Glomerular endothelial cell (primary cell): ENCODE data around the gene REPIN1. TPM values are rescaled to one million over a fixed set of nuclear protein-coding genes. Genes with fewer than 3 reads are reported as not detected.

Experiments used
- DNase-seq: peaks from one replicate; pipeline ENCODE4 v3.0.0-alpha.2; 2011; ENCODE audit warnings: low read depth, low spot score; ENCODE audit errors: extremely low read depth
- total RNA-seq: library from RNA; depleted of rRNA; stranded (reverse); fragments of >200 nt; gene quantifications from 2 replicates; pipeline ENCODE4 v1.2.3, GENCODE V29; 2015

The REPIN1 gene
- total RNA-seq, 1 donor from 2014 or later, result 182 TPM

GRCh38 chr7:150359622-150360362, 8.8 kb upstream of the REPIN1 start:
- DNase-seq, result no peak

DNA sequence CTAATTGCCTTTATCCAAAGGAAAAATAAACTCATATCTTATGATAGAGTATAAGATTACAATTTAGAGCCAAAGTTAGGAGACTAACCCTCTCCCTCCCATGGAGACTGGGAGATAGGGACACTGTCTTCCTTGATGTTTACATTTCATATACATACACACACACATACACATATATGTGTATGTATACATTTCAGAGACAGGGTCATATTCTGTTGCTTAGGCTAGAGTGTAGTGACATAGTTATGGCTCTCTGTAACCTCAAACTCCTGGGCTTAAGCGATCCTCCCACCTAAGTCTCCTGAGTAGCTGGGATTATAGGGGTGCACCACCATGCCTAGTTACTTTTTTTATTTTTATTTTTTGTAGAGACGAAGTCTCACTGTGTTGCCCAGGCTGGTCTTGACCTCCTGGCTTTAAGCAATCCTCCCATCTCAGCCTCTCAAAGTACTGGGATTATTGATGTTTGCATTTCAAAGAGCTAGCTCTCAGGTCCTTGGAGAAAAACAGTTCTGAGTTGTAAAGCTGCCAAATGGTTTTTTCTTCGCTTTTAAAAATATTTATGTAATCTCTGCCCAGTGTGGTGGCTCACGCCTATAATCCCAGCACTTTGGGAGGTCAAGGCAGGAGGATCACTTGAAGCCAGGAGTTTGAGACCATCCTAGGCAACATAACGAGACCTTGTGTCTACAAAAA, 8.1 kb upstream of the REPIN1 start:
- DNase-seq, result no peak

DNA sequence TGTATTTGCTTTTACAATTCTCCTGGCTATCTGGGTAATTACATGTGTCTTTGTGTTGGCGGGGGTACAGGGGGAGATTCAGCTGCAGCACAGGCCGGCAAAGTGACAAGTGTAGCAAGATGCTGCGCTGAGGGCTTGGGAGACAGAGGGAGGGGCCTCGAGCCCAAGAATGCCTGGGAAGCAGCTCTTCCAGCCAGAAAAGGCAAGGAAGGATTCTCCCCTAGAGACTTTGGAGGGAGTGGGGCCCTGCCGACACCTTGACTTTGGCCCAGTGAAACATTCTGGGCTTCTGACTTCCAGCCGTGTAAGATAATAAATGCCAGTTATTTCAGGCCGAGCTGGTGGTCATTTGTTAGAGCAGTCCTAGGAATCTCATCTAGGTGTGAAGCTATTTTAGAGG, 7.2 kb upstream of the REPIN1 start:
- no peak for DNase-seq

- no peak for DNase-seq
Observed at GRCh38 chr7:150361807-150362621, 6.6 kb upstream of the REPIN1 start.

DNA sequence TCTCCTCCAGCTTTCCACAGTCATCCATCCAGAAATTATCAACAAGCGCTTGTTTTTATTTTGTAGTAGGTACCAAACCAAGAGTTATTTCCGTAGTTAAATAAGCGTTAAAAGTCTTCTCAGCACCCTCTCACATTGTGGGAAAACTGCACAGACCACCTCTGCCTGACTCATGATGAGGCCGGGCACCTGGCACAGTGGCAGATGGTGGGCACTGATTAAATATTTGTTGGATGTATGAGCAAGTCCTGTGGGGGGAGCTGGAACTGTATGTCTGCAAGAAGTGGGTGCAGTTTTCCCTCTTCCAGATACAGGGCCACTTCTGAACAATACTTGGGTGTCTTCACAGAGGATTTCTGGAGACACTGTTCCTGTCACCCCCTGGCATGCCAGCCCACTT, 5.3 kb upstream of the REPIN1 start:
- no peak for DNase-seq

DNA sequence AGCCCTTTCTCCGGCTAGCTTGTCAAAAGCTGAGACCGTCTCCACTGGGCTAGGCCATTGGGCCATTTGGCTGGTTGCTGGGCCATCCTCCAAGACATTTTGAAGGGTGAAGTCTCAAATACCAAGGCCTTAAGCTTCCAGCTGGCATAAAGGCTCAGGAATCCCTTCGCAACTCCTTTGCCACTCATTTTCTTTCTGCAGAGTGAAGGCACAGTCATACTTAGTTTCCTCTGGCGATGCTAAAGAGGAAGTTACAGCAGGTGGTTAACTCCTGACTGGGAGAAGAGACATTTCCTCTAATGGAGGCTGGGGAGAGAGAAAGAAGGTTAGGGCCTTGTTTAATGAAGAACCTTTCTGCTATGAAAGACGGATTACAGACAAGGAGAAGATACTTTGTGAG, 4.8 kb upstream of the REPIN1 start:
- DNase-seq, result no peak

DNA sequence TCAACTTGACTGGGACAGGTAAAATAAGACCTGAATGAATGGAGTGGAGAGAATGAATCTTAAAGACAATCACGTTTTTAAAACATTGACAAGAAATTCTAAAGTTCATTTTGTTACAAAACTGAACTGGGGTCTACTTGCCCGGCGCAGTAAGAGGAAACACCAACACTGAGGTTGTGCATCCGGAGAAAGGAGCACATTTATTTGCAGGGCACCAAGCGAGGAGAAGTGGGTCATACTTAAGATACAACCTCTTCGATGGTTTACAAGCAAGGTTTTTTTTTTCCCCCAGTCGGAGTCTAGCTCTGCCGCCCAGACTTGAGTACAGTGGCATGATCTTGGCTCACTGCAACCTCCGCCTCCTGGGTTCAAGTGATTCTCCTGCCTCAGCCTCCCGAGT, 3.4 kb upstream of the REPIN1 start:
- no peak for DNase-seq

- DNase-seq, result no peak
Observed at GRCh38 chr7:150365673-150366398, 2.8 kb upstream of the REPIN1 start.

- no peak for DNase-seq
Observed at GRCh38 chr7:150367677-150368095, 936 bp upstream of the REPIN1 start.

GRCh38 chr7:150368884-150369747, 494 bp downstream of the REPIN1 start:
- DNase-seq, result no peak

GRCh38 chr7:150369748-150370501, 1.3 kb downstream of the REPIN1 start:
- no peak for DNase-seq

DNA sequence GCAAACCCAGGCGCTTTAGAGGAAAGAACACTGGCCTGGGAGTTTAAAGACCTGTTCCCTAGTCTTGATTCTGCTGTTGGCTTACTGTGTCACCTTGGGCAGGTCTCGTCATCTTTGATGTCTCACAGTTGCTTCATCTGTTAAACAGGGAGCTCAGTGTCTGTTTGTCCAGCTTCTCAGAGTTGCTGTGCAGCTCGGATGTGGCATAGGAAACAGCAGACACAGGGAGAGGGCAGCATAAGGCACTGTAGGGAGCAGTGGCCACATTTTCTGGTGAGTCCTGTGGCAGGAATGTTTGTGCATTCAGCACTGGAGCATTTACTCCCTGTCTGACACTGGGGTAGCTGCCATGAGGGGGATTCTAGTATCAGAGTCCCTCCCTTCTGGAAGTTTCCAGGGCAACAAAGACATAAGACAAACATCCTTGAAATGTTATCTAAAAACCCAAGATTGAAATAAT, 2.0 kb downstream of the REPIN1 start:
- DNase-seq, result no peak

- DNase-seq, result no peak
Observed at GRCh38 chr7:150371131-150371995, 2.7 kb downstream of the REPIN1 start.

DNA sequence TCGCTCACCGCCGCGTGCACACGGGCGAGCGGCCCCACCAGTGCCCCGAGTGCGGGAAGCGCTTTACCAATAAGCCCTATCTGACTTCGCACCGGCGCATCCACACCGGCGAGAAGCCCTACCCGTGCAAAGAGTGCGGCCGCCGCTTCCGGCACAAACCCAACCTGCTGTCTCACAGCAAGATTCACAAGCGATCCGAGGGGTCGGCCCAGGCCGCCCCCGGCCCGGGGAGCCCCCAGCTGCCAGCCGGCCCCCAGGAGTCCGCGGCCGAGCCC, 3.3 kb downstream of the REPIN1 start:
- no peak for DNase-seq

DNA sequence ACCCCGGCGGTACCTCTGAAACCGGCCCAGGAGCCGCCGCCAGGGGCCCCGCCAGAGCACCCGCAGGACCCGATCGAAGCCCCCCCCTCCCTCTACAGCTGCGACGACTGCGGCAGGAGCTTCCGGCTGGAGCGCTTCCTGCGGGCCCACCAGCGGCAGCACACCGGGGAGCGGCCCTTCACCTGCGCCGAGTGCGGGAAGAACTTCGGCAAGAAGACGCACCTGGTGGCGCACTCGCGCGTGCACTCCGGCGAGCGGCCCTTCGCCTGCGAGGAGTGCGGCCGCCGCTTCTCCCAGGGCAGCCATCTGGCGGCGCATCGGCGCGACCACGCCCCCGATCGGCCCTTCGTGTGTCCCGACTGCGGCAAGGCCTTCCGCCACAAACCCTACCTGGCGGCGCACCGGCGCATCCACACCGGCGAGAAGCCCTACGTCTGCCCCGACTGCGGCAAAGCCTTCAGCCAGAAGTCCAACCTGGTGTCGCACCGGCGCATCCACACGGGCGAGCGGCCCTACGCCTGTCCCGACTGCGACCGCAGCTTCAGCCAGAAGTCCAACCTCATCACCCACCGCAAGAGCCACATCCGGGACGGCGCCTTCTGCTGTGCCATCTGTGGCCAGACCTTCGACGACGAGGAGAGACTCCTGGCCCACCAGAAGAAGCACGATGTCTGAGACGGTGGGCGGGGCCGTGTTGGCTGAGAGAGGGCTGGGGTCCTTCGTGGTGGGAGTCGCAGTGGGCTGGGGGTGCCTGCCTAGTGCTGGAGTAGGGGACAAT, 3.8 kb downstream of the REPIN1 start:
- no peak for DNase-seq

DNA sequence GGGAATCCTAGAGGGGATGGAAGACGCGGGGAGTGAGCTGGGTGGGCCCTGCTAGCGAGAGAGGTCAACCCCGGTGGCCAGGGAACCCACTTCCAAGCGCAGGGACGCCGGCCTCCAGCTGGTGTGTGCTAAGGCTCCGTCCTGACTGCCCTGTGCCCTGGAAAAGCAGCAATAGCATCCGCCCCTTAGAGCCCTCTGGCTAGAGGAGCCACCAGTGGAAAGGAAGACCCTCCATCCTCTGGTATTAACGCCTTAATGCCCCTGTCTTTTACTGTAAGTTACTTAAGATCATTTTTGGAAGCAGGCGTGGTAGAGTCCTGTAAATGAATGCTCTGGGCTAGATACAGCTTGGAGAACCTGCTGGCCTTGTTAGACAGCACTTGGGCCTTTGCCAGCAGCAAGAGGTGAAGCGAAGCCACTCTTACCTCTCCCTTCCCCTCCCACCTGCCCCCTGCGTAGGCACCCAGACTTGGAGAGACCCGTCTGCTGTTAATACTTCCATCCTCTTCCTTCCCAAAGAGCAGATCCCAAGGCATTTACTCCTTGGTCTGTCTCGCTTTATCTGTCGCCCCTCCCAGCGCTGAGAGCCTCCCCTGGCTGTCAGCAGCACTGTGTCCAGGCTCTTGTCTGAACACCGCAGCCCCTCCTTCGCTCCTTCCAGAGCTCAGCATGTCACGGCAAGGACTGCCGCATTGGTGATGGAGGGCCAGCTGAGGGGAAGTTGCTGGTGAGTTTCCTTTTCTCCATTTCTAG, 4.6 kb downstream of the REPIN1 start:
- DNase-seq, result no peak

DNA sequence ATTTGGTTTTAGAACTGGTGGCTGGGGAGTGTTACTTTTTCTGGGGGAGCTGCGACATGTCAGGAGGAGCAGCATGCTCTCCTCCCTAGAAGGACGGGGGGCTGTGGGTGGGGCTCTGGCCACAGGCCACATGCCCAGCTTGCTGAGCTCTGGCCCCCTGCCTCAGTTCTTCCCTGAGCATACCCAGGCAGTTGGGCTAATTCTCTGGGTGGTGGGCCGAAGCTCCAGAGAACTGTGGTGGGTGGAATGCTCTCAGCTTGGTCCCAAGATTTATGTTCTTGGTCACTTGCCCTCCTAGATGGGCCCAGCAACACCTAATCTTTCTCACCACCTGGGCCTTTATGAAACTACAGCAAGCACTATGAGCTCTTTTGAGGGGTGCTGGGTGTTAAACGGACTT, 5.4 kb downstream of the REPIN1 start:
- DNase-seq, result no peak
